ENCODE results near the gene SDHAF2. TPM values are rescaled to one million over a fixed set of nuclear protein-coding genes. Genes with fewer than 3 reads are reported as not detected.
"Not testable (repeated sequence)": the region's sequence is repeated elsewhere in the genome, so short reads cannot be mapped to it uniquely, and the experiment has no call there.

SDHAF2 gene
- total RNA-seq (2022) (49.2 and 52.1 TPM in 2 replicates), Bru-seq, nascent RNA (percentile 89 among the genes with signal in this experiment), BruChase-seq, experiment 1, labeled RNA remaining after a 2-hour chase (percentile 93 among the genes with signal in this experiment), BruChase-seq, experiment 2, labeled RNA remaining after a 6-hour chase (percentile 88 among the genes with signal in this experiment)
- long read RNA-seq, transcript SDHAF2-207 (5 exons, 1,077 nt): minor isoform, 11 of 122 reads
- long read RNA-seq, transcript SDHAF2-206 (2 exons, 835 nt): minor isoform, 18 of 122 reads
- long read RNA-seq, transcript SDHAF2-201 (4 exons, 2,033 nt): major isoform, 87 of 122 reads
- long read RNA-seq, partial matches to known transcripts: 1 of 122 reads
- long read RNA-seq, other reads (novel, unspliced or antisense): 4 of 122 reads

DNA sequence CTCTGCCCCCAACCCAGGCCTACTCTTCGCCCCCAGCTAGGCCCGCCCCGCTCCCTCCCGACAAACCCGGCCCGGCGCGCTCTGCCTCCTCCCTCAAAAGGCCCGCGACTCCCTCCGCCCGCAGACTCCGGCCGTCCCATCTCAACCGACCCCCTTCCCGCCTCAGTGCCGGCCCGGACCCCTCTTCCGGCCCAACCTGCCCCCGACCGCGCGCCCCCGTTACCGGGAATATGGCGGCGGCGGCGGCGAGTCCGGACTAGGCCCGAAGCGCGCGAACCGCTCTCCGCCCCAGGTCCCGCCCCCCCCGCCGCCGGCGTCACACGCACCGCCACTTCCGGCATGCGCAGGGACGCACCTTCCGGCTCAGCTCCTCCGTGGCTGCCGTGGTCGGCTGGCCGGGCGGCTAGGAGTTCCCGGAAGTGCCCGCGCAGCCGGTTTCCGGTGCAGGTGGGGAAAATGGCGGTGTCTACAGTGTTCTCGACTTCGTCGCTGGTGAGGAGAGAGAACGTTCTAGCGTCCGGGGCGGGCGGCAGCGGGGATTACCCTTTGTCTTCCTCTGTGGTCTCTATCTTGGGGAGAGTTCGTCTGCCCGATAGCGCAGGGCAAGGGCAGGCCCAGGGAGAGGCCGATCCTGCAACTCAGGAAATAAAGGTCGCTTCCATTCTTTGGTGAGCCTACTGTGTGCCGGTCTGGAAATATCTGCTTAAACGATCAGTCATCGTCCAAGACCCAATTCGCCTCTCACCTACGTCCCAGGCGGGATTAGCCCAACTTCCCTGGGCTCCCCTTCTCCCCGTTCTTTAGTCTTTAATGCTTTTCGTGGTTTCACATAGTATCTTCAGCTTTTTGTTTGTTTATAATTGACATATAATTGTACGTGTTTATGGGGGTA, at the start of gene SDHAF2, which contains the start of gene CPSF7:
Gene SDHAF2 (plus strand): TSS at position 434 of the 892 bp plus-strand sequence. CDS start 23 bp downstream, at position 457.
Gene CPSF7 (minus strand): TSS at position 285 of the 892 bp plus-strand sequence. CDS start 740 bp downstream, outside the sequence.
- peak; percentile 97 for DNase-seq
- H3K36me3 Mint-ChIP-seq (ENCODE audit: insufficient read depth, unreplicated experiment): peaks cover 73% of the 10 kb centered on the region
- no peaks in the 10 kb centered on the region for H3K9me3 ChIP-seq
- intact Hi-C loops (cut with micrococcal nuclease; ENCODE audit: unreplicated experiment): no loop called here
- TF ChIP-seq CTCF (IDR thresholded peaks at IDR 0.05; ENCODE audit: insufficient read depth in 1 of 2, low read depth in 1 of 2, low read length in 1 of 2, severe bottlenecking in 1 of 2, unreplicated experiment in 1 of 2): no peak
- H3K36me3 ChIP-seq (ENCODE audit: control insufficient read depth, insufficient read depth, low read length): peaks cover 2% of the 10 kb centered on the region
- H3K4me1 Mint-ChIP-seq (ENCODE audit: low read depth, unreplicated experiment): peaks cover 6% of the 10 kb centered on the region
- H3K27me3 ChIP-seq (replicated peaks; ENCODE audit: control insufficient read depth, insufficient read depth, low read length): no peaks in the 10 kb centered on the region
- CTCF ChIA-PET: interaction anchor here (0.6 to 1.8 kb wide), 9 partner anchors 16 to 209 kb away, joined by 3 to 13 read pairs (median 6); partner anchors contain the start of genes CYB561A3 and TMEM138
- no peaks in the 10 kb centered on the region for H3K9me3 Mint-ChIP-seq (ENCODE audit: unreplicated experiment)
- H3K4me3 Mint-ChIP-seq (ENCODE audit: unreplicated experiment): peak within 1 kb of the TSS; percentile 92
- POLR2A ChIA-PET: interaction anchor here (0.6 to 2.1 kb wide), 16 partner anchors 9 to 237 kb away, joined by 3 to 16 read pairs (median 4); partner anchors contain the start of genes CYB561A3, LRRC10B, TMEM138 and TMEM216
- H3K4me3 ChIP-seq (ENCODE audit: low read depth, low read length): peak within 1 kb of the TSS; percentile 67
- peak within 1 kb of the TSS; percentile 98 for H3K27ac Mint-ChIP-seq (ENCODE audit: unreplicated experiment)
- no peaks in the 10 kb centered on the region for H3K27me3 Mint-ChIP-seq (ENCODE audit: insufficient read depth, unreplicated experiment)
- peaks cover 8% of the 10 kb centered on the region; the same call in 1 of the 2 replicates for H3K4me1 ChIP-seq
- BruUV-seq (replicated peaks): TSS peak; percentile 78

DNA sequence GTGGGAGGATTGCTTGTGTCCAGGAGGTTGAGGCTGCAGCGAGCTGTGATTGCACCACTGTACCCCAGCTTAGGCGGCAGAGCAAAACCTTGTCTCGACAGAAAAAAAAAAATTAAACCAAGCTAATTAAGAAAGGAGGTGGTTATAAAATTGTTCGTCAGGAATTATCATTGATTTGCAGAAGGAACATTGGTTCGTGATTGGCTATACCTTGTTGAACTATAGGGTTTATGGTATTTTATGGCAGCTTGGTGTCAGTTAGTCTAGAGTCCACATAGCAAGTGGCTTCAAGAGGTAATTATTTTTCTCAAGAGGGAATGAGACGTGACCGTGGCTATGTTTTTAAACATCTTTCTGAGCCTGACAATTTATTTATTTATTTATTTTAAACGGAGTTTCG, 49.0 kb upstream of the SDHAF2 start:
- H3K4me3 ChIP-seq (ENCODE audit: low read depth, low read length): no peak overlapping the region
- BruUV-seq (replicated peaks): no TSS peak
- intact Hi-C loops (cut with micrococcal nuclease; ENCODE audit: unreplicated experiment): no loop called here
- H3K27ac Mint-ChIP-seq (ENCODE audit: unreplicated experiment): no peak overlapping the region
- H3K9me3 ChIP-seq: peaks cover 3% of the 10 kb centered on the region; the same call in 1 of the 2 replicates
- no peaks in the 10 kb centered on the region for H3K27me3 ChIP-seq (replicated peaks; ENCODE audit: control insufficient read depth, insufficient read depth, low read length)
- H3K4me1 Mint-ChIP-seq (ENCODE audit: low read depth, unreplicated experiment): peaks cover 11% of the 10 kb centered on the region
- no peak for TF ChIP-seq CTCF (IDR thresholded peaks at IDR 0.05; ENCODE audit: insufficient read depth in 1 of 2, low read depth in 1 of 2, low read length in 1 of 2, severe bottlenecking in 1 of 2, unreplicated experiment in 1 of 2)
- peaks cover 15% of the 10 kb centered on the region for H3K4me1 ChIP-seq
- no peak overlapping the region for H3K4me3 Mint-ChIP-seq (ENCODE audit: unreplicated experiment)
- H3K36me3 Mint-ChIP-seq (ENCODE audit: insufficient read depth, unreplicated experiment): no peaks in the 10 kb centered on the region
- no peaks in the 10 kb centered on the region for H3K36me3 ChIP-seq (ENCODE audit: control insufficient read depth, insufficient read depth, low read length)
- ChIA-PET CTCF (interaction anchor here (1.1 kb wide), 1 partner anchor 44 kb away, joined by 3 read pairs; no protein-coding TSS in a partner anchor), POLR2A (interaction anchor here (0.7 kb wide), 1 partner anchor 19 kb away, joined by 3 read pairs; the partner anchor contains the start of genes CYB561A3 and TMEM138)
- H3K27me3 Mint-ChIP-seq (ENCODE audit: insufficient read depth, unreplicated experiment): no peaks in the 10 kb centered on the region
- H3K9me3 Mint-ChIP-seq (ENCODE audit: unreplicated experiment): no peaks in the 10 kb centered on the region
- no peak for DNase-seq

DNA sequence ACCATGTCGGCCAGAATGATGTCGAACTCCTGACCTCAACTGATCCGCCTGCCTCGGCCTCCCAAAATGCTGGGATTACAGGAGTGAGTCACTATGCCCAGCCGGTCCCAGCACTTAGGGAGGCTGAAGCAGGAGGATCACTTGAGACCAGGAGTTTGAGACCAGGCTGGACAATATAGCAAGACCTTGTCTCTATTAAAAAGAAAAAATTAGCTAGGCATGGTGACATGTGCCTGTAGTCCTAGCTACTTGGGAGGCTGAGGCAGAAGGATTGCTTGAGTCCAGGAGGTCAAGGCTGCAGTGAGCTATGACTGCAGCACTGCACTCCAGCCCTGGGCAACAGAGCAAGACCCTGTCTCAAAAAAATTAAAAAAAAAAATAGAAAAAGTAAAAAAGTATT, 46.1 kb upstream of the SDHAF2 start:
- BruUV-seq (replicated peaks); H3K27ac Mint-ChIP-seq (ENCODE audit: unreplicated experiment); DNase-seq; H3K4me3 ChIP-seq (ENCODE audit: low read depth, low read length); H3K27me3 ChIP-seq (replicated peaks; ENCODE audit: control insufficient read depth, insufficient read depth, low read length); H3K36me3 ChIP-seq (ENCODE audit: control insufficient read depth, insufficient read depth, low read length); intact Hi-C loops (cut with micrococcal nuclease; ENCODE audit: unreplicated experiment); H3K36me3 Mint-ChIP-seq (ENCODE audit: insufficient read depth, unreplicated experiment); H3K9me3 ChIP-seq; H3K4me1 Mint-ChIP-seq (ENCODE audit: low read depth, unreplicated experiment); H3K9me3 Mint-ChIP-seq (ENCODE audit: unreplicated experiment); H3K27me3 Mint-ChIP-seq (ENCODE audit: insufficient read depth, unreplicated experiment); H3K4me1 ChIP-seq; H3K4me3 Mint-ChIP-seq (ENCODE audit: unreplicated experiment): not testable (repeated sequence)
- CTCF ChIA-PET: interaction anchor here (1.8 to 6.1 kb wide), 3 partner anchors 9 to 48 kb away, joined by 6 to 175 read pairs (median 38); partner anchors contain the start of genes CYB561A3, DDB1, TKFC and TMEM138
- POLR2A ChIA-PET: interaction anchor here (0.9 to 2.3 kb wide), 2 partner anchors 21 to 48 kb away, joined by 4 to 8 read pairs; partner anchors contain the start of genes CYB561A3 and TMEM138
